H1 (cell line): ENCODE measurements around the gene ART5. TPM values are rescaled to one million over a fixed set of nuclear protein-coding genes. Genes with fewer than 3 reads are reported as not detected.

Experiments
- CTCF ChIA-PET: fragments of 300-600 bp; sonication (Branson Sonifier 250); formaldehyde crosslinking; loops from one replicate; lab custom pipeline; 2021; ENCODE audit not compliant: partially characterized antibody; lab: Charles Lee
- POLR2A ChIA-PET: fragments of 300-600 bp; sonication (Branson Sonifier 250); formaldehyde crosslinking; loops from one replicate; lab custom pipeline; 2021; ENCODE audit warnings: inconsistent platforms; ENCODE audit not compliant: partially characterized antibody; lab: Charles Lee
- DNase-seq, 2 experiments: peaks; one replicate each; pipeline versions ENCODE4 v3.0.0 to v3.0.0-alpha.2; 2010 to 2022; ENCODE audit warnings: low spot score in 2 of 2, low read depth in 1 of 2, mixed read lengths in 1 of 2
- FAIRE-seq: peaks from 2 replicates; lab custom pipeline; 2011; peaks lifted over from hg19 to GRCh38; lab: Jason Lieb, UNC
- H2AFZ ChIP-seq: 2 replicates; pipeline ENCODE4 v1.8.1; 2012; ENCODE audit warnings: low read length, inconsistent platforms
- H2AK5ac ChIP-seq: 2 replicates; pipeline ENCODE4 v1.6.1; 2013; ENCODE audit warnings: low read depth, low read length
- H2BK120ac ChIP-seq: replicated peaks from 2 replicates; pipeline ENCODE3; 2013; ENCODE audit warnings: low read depth, low read length, inconsistent platforms
- H2BK12ac ChIP-seq: 2 replicates; pipeline ENCODE4 v1.6.1; 2013; ENCODE audit warnings: low read depth, low read length
- H2BK15ac ChIP-seq: 2 replicates; pipeline ENCODE4 v1.6.1; 2013; ENCODE audit warnings: low read length
- H2BK20ac ChIP-seq: 2 replicates; pipeline ENCODE4 v1.6.1; 2013; ENCODE audit warnings: low read length
- H2BK5ac ChIP-seq: 2 replicates; pipeline ENCODE4 v1.6.1; 2013; ENCODE audit warnings: low read depth, low read length
- H3K14ac ChIP-seq: 2 replicates; pipeline ENCODE4 v1.6.1; 2013; ENCODE audit warnings: inconsistent platforms; ENCODE audit not compliant: insufficient read length
- H3K18ac ChIP-seq: 2 replicates; pipeline ENCODE4 v1.6.1; 2013; ENCODE audit warnings: low read length; ENCODE audit errors: extremely low read depth
- H3K23ac ChIP-seq: 2 replicates; pipeline ENCODE4 v1.6.1; 2013; ENCODE audit warnings: inconsistent platforms; ENCODE audit not compliant: insufficient read length
- H3K23me2 ChIP-seq: 2 replicates; pipeline ENCODE4 v1.6.1; 2013; ENCODE audit warnings: low read depth, low read length
- H3K27ac ChIP-seq: 2 replicates; pipeline ENCODE4 v1.6.1; 2011; ENCODE audit warnings: low read depth, low read length, inconsistent platforms
- H3K27me3 ChIP-seq, 4 experiments: replicated peaks in 1 of 4; 1 replicate in 1 of 4; 2 replicates in 3 of 4; pipeline versions ENCODE4 v1.6.1 to v1.8.1; 2011 to 2013; ENCODE audit warnings: low read length in 3 of 4, mild to moderate bottlenecking in 3 of 4, inconsistent platforms in 2 of 4, mixed read lengths in 2 of 4, moderate library complexity in 1 of 4; ENCODE audit not compliant: control insufficient read depth in 3 of 4, insufficient read depth in 3 of 4; ENCODE audit errors: extremely low read depth in 1 of 4
- H3K36me3 ChIP-seq, 4 experiments: 2 replicates each; pipeline versions ENCODE4 v1.6.1 to v1.8.1; 2011 to 2013; ENCODE audit warnings: mild to moderate bottlenecking in 4 of 4, low read length in 3 of 4, moderate library complexity in 2 of 4, control low read depth in 1 of 4, inconsistent platforms in 1 of 4; ENCODE audit not compliant: insufficient read depth in 4 of 4, control insufficient read depth in 2 of 4
- H3K4ac ChIP-seq: replicated peaks from 2 replicates; pipeline ENCODE3; 2013; ENCODE audit warnings: low read length, low read depth, mixed read lengths, inconsistent platforms; ENCODE audit not compliant: insufficient read length
- H3K4me1 ChIP-seq, 4 experiments: replicated peaks in 1 of 4; 1 replicate in 1 of 4; 2 replicates in 3 of 4; pipeline versions ENCODE4 v1.6.1 to v1.8.1; 2011 to 2013; ENCODE audit warnings: low read length in 3 of 4, inconsistent platforms in 2 of 4, mixed read lengths in 1 of 4; ENCODE audit not compliant: insufficient read depth in 4 of 4, control insufficient read depth in 3 of 4
- H3K4me2 ChIP-seq, 2 experiments: 2 replicates each; pipeline versions ENCODE4 v1.6.1 to v1.8.1; 2011 to 2013; ENCODE audit warnings: low read depth in 2 of 2, low read length in 2 of 2, control low read depth in 1 of 2, inconsistent platforms in 1 of 2, mild to moderate bottlenecking in 1 of 2; ENCODE audit not compliant: insufficient read depth in 1 of 2
- H3K4me3 ChIP-seq, 4 experiments: fragments of 200-600, 300-600 bp in 1 of 4; sonication (generic), shearing (Covaris generic), sonication (Bioruptor Twin) in 1 of 4; 2 replicates each; pipeline versions ENCODE4 v1.5.1 to v1.8.1; 2011 to 2016; ENCODE audit warnings: low read length in 4 of 4, low read depth in 3 of 4, control low read depth in 2 of 4, inconsistent platforms in 2 of 4, mild to moderate bottlenecking in 2 of 4, mixed read lengths in 1 of 4, moderate library complexity in 1 of 4; ENCODE audit not compliant: insufficient read depth in 2 of 4; ENCODE audit errors: extremely low read depth in 1 of 4
- H3K56ac ChIP-seq: replicated peaks from 2 replicates; pipeline ENCODE3; 2013; ENCODE audit warnings: low read depth, mild to moderate bottlenecking, mixed read lengths, low read length, inconsistent platforms; ENCODE audit not compliant: insufficient read length
- H3K79me1 ChIP-seq: 2 replicates; pipeline ENCODE4 v1.6.1; 2013; ENCODE audit warnings: low read depth, low read length, control low read depth
- H3K79me2 ChIP-seq, 2 experiments: 2 replicates each; pipeline versions ENCODE4 v1.6.1 to v1.8.1; 2012 to 2013; ENCODE audit warnings: low read length in 2 of 2, mild to moderate bottlenecking in 2 of 2, inconsistent platforms in 1 of 2; ENCODE audit not compliant: insufficient read depth in 2 of 2, control insufficient read depth in 1 of 2
- H3K9ac ChIP-seq, 4 experiments: replicated peaks in 1 of 4; 1 replicate in 1 of 4; 2 replicates in 3 of 4; pipeline versions ENCODE4 v1.6.1 to v1.8.1; 2011 to 2013; ENCODE audit warnings: low read depth in 3 of 4, low read length in 3 of 4, control low read depth in 2 of 4, mild to moderate bottlenecking in 2 of 4, moderate library complexity in 2 of 4, inconsistent platforms in 1 of 4; ENCODE audit errors: extremely low read depth in 1 of 4
- H3K9me3 ChIP-seq, 2 experiments: 2 replicates each; pipeline versions ENCODE4 v1.6.1 to v1.8.1; 2012 to 2013; ENCODE audit warnings: mild to moderate bottlenecking in 2 of 2, moderate library complexity in 2 of 2, control low read depth in 1 of 2, inconsistent platforms in 1 of 2, low read depth in 1 of 2, low read length in 1 of 2, mixed read lengths in 1 of 2; ENCODE audit not compliant: insufficient read depth in 2 of 2
- H4K20me1 ChIP-seq, 2 experiments: replicated peaks in 1 of 2; 2 replicates each; pipeline versions ENCODE3 to v1.8.1; 2011 to 2013; ENCODE audit warnings: inconsistent platforms in 2 of 2, low read length in 2 of 2, mild to moderate bottlenecking in 1 of 2; ENCODE audit not compliant: insufficient read depth in 2 of 2, control insufficient read depth in 1 of 2
- H4K5ac ChIP-seq: 2 replicates; pipeline ENCODE4 v1.6.1; 2013; ENCODE audit warnings: low read length, low read depth, mixed read lengths, inconsistent platforms; ENCODE audit not compliant: insufficient read length
- H4K8ac ChIP-seq: 2 replicates; pipeline ENCODE4 v1.8.0; 2013; ENCODE audit warnings: mild to moderate bottlenecking, moderate library complexity, low read length, inconsistent platforms; ENCODE audit not compliant: insufficient read depth; ENCODE audit errors: extremely low read depth
- H4K91ac ChIP-seq: replicated peaks from 2 replicates; pipeline ENCODE3; 2013; ENCODE audit warnings: low read length, mixed read lengths, inconsistent platforms; ENCODE audit not compliant: insufficient read length
- ASH2L ChIP-seq: fragments of 200-600, 300-600 bp; sonication (generic); IDR thresholded peaks from one replicate; pipeline ENCODE4 v1.7.1; 2017; ENCODE audit warnings: low read length
- CHD2 ChIP-seq: IDR thresholded peaks from 2 replicates; pipeline ENCODE4 v1.6.1; 2012; ENCODE audit warnings: low read length, improper control_type of control experiment
- CTCF ChIP-seq, 3 experiments: IDR thresholded peaks; 1 replicate in 2 of 3; 2 replicates in 1 of 3; pipeline versions ENCODE4 v1.5.1 to v1.6.1; 2011; ENCODE audit warnings: low read length in 3 of 3, mild to moderate bottlenecking in 3 of 3, inconsistent platforms in 2 of 3, low read depth in 1 of 3, moderate library complexity in 1 of 3; ENCODE audit not compliant: insufficient read depth in 1 of 3; ENCODE audit errors: control extremely low read depth in 1 of 3
- GABPA ChIP-seq: IDR thresholded peaks from 2 replicates; pipeline ENCODE4 v1.6.1; 2011; ENCODE audit warnings: mild to moderate bottlenecking, low read length, moderate library complexity, borderline replicate concordance; ENCODE audit not compliant: insufficient read depth
- NRF1 ChIP-seq: IDR thresholded peaks from 2 replicates; pipeline ENCODE4 v1.6.1; 2011; ENCODE audit warnings: mild to moderate bottlenecking, low read depth, low read length, improper control_type of control experiment
- RFX5 ChIP-seq: IDR thresholded peaks from 2 replicates; pipeline ENCODE4 v1.6.1; 2011; ENCODE audit warnings: low read depth, low read length, improper control_type of control experiment, borderline replicate concordance
- SIRT6 ChIP-seq: IDR thresholded peaks from one replicate; pipeline ENCODE4 v1.7.1; 2012; ENCODE audit warnings: low read length, inconsistent platforms
- SP2 ChIP-seq: IDR thresholded peaks from 2 replicates; pipeline ENCODE4 v1.6.1; 2012; ENCODE audit warnings: mild to moderate bottlenecking, low read length, inconsistent platforms
- TCF12 ChIP-seq: IDR thresholded peaks from 2 replicates; pipeline ENCODE4 v1.6.1; 2011; ENCODE audit warnings: low read depth, mild to moderate bottlenecking, low read length
- ZNF274 ChIP-seq: IDR thresholded peaks from 2 replicates; pipeline ENCODE4 v1.7.0; 2012; ENCODE audit warnings: low read length, borderline replicate concordance; ENCODE audit errors: extremely low read depth
- WGBS, 2 experiments: shearing (Covaris generic) in 1 of 2; methylation state at CpG; one replicate each; pipeline versions ENCODE4 v1.1.6 to v1.1.7; 2013 to 2015; ENCODE audit warnings: low lambda C conversion rate in 2 of 2, mixed read lengths in 2 of 2, inconsistent platforms in 1 of 2, low coverage in 1 of 2, missing lambda C conversion rate in 1 of 2; ENCODE audit not compliant: insufficient replicate concordance in 2 of 2, insufficient coverage in 1 of 2, insufficient read length in 1 of 2; ENCODE audit errors: extremely low coverage in 1 of 2, missing lambda C conversion rate in 1 of 2; 5-methylcytosine and 5-hydroxymethylcytosine counted together
- polyA plus RNA-seq, 7 experiments: library from polyadenylated mRNA; depleted of rRNA in 3 of 7; stranded (reverse) in 5 of 7; unstranded in 2 of 7; fragments of >200 nt in 5 of 7; fragments of 200-250 nt in 2 of 7; gene quantifications; 1 replicate in 5 of 7; 2 replicates in 1 of 7; 4 replicates in 1 of 7; pipeline versions ENCODE4 v1.2.1 to v1.2.3, GENCODE V29; 2011 to 2013; ENCODE audit warnings: missing spikeins in 2 of 7, mixed read lengths in 2 of 7
- total RNA-seq: library from RNA; stranded (reverse); fragmentation: NEBNext Ultra II Directional; extraction: Animal tissue kit (Norgen Biotek cat#: 25700); gene quantifications from 2 replicates; pipeline ENCODE4 v1.2.1, GENCODE V29; 2021

The ART5 gene
- total and polyA plus RNA-seq, 2 of the 8 experiments (the other 6 are each of a cell fraction or from before 2014, with no cell fraction given) = 6.0 to 7.5 TPM

- DNase-seq = no peak
- no peak overlapping the region for H4K5ac ChIP-seq
- H2BK5ac ChIP-seq = no peak overlapping the region
- no peak overlapping the region for H3K18ac ChIP-seq
- FAIRE-seq = no peak
- H2BK20ac ChIP-seq = no peak overlapping the region
- H2BK15ac ChIP-seq = no peak overlapping the region
- H3K23me2 ChIP-seq = no peaks in the 10 kb centered on the region
- no peak overlapping the region for H3K4ac ChIP-seq
- H4K91ac ChIP-seq = no peak overlapping the region
- H3K79me2 ChIP-seq = no peaks in the 10 kb centered on the region
- H3K79me1 ChIP-seq = no peaks in the 10 kb centered on the region
- H2BK12ac ChIP-seq = no peak overlapping the region
- H3K9me3 ChIP-seq = no peaks in the 10 kb centered on the region
- no peaks in the 10 kb centered on the region for H3K36me3 ChIP-seq
- no peak overlapping the region for H2BK120ac ChIP-seq
- H3K23ac ChIP-seq = no peak overlapping the region
- WGBS, 2 experiments = 94% methylated on average over 33 of the region's 33 CpGs; no CpG with 5 or more reads in 1 of the 2 experiments
- ChIA-PET CTCF (interaction anchor here (0.6 to 0.9 kb wide), 2 partner anchors 13 to 19 kb away, joined by 3 read pairs; no protein-coding TSS in a partner anchor), POLR2A (no interaction called here)
- H4K20me1 ChIP-seq = no peaks in the 10 kb centered on the region
- no peak overlapping the region for H3K14ac ChIP-seq
- H3K27ac ChIP-seq = no peak overlapping the region
- no peak overlapping the region for H3K4me3 ChIP-seq
- H4K8ac ChIP-seq = no peak overlapping the region
- no peak overlapping the region for H2AK5ac ChIP-seq
- no peak overlapping the region for H3K56ac ChIP-seq
- no peaks in the 10 kb centered on the region for H3K4me1 ChIP-seq
- H2AFZ ChIP-seq = no peak overlapping the region
- no peak overlapping the region for H3K4me2 ChIP-seq
- H3K27me3 ChIP-seq = 0 out of 7 replicates have a peak, but pooled peaks cover 0 to under 1% (median 0%) of the 10 kb centered on the region in 4 experiments
- H3K9ac ChIP-seq = no peak overlapping the region
- TF ChIP-seq GABPA (no peak), NRF1 (no peak), CHD2 (no peak), SP2 (no peak), RFX5 (no peak), ASH2L (no peak), CTCF (IDR thresholded peaks at IDR 0.05; ENCODE audit: control extremely low read depth in 1 of 3, insufficient read depth in 1 of 3, low read depth in 1 of 3, low read length in 3 of 3) (no peak), SIRT6 (no peak), TCF12 (no peak), ZNF274 (no peak)
Measured at GRCh38 chr11:3659595-3660515, 18.1 kb upstream of the ART5 start.
